GM19240 (cell line): ENCODE measurements around the gene CHPF.
A peak's percentile ranks its signal among the peaks of the same experiment; 100 is the strongest.

Experiments used
- DNase-seq: peaks from one replicate; pipeline ENCODE4 v3.0.0; 2011; ENCODE audit warnings: low spot score; ENCODE audit not compliant: insufficient read length

Gene CHPF, protein sequence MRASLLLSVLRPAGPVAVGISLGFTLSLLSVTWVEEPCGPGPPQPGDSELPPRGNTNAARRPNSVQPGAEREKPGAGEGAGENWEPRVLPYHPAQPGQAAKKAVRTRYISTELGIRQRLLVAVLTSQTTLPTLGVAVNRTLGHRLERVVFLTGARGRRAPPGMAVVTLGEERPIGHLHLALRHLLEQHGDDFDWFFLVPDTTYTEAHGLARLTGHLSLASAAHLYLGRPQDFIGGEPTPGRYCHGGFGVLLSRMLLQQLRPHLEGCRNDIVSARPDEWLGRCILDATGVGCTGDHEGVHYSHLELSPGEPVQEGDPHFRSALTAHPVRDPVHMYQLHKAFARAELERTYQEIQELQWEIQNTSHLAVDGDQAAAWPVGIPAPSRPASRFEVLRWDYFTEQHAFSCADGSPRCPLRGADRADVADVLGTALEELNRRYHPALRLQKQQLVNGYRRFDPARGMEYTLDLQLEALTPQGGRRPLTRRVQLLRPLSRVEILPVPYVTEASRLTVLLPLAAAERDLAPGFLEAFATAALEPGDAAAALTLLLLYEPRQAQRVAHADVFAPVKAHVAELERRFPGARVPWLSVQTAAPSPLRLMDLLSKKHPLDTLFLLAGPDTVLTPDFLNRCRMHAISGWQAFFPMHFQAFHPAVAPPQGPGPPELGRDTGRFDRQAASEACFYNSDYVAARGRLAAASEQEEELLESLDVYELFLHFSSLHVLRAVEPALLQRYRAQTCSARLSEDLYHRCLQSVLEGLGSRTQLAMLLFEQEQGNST

DNA sequence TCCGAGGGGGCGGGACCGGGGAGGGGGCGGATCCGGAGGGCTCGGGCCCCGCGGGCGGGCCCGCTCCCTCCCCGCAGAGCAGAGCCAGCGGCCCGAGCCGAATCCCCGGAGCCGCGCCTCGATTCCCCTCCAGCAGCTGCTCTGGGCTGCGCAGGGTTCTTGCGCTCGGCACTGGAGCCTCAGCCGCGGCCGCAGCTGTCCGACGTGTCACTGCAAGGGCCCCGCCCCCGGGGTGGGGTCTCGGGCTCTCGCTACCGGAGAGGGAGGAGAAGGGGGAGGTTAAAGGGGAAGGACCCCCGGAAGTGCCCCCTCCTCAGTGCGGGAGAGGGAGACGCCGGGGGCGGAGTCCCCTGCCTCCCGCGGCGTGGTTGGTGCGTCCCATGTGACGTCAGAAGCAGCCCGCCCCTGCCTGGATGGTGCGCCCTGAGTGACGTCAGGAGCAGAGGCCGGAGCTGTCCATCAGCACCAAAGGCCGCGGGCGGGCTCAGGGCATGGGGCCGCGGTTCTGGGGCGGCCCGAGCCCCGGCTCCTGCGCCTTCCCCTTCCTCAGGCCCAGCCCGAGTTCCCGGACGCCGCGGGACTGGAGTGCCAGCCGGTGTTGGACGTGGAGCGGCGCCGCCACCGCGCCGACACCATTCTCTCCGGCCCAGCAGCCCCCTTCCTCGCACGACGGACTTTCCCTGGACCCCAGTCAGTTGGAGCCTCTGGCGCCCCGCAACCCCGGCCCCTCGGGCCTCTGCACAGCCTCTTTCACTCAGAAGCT, at the start of gene CHPF, which contains the start of gene TMEM198:
Gene CHPF (minus strand): TSS at position 214 of the 763 bp plus-strand sequence. CDS start 271 bp downstream, outside the sequence.
Gene TMEM198 (plus strand): TSS at position 433 of the 763 bp plus-strand sequence. CDS start 700 bp downstream, outside the sequence.
- peak; percentile 98 for DNase-seq

- no peak for DNase-seq
These were observed 49.5 kb upstream of the CHPF start for GRCh38 chr2:219593154-219593553.

DNA sequence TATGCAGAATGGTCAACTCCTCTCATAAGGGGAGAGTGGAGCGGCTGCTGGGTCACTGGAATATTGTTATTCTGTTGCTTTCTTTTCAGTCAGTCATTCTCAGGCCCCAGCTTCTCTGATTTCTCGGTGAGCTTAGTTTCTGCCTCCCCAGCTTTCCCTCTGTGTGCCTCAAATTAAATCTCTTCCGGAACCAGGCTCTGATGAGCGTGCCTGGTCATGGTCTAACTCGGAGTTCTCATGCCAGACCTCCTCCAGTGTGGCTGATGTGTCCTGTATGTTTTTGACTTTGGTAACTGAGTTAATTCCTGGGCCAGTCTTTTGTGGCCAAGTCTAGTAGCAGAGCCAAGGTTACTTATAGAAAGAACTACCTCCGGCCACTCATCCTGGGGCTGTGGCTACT, 49.1 kb upstream of the CHPF start:
- no peak for DNase-seq

GRCh38 chr2:219591091-219591490, 47.5 kb upstream of the CHPF start:
- DNase-seq: no peak

DNA sequence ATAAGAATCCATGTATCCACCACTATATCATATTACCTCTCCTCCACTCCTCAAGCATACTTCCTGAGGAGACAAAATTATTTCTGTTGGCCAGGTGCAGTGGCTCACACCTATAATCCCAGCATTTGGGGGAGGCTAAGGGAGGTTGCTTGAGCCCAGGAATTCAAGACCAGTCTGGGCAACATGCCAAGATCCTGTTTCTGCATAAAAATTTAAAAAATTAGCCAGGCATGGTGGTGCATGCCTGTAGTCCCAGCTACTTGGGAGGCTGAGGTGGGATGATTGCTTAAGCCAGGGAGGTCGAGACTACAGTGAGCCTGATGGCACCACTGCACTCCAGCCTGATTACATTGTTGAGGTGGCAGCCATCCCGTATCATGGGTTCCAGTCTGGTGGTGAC, 37.7 kb upstream of the CHPF start:
- DNase-seq: no peak

- DNase-seq: no peak
These were observed 35.4 kb upstream of the CHPF start for GRCh38 chr2:219578811-219579613.

- DNase-seq: no peak
These were observed 33.1 kb upstream of the CHPF start for GRCh38 chr2:219576505-219577388.

DNA sequence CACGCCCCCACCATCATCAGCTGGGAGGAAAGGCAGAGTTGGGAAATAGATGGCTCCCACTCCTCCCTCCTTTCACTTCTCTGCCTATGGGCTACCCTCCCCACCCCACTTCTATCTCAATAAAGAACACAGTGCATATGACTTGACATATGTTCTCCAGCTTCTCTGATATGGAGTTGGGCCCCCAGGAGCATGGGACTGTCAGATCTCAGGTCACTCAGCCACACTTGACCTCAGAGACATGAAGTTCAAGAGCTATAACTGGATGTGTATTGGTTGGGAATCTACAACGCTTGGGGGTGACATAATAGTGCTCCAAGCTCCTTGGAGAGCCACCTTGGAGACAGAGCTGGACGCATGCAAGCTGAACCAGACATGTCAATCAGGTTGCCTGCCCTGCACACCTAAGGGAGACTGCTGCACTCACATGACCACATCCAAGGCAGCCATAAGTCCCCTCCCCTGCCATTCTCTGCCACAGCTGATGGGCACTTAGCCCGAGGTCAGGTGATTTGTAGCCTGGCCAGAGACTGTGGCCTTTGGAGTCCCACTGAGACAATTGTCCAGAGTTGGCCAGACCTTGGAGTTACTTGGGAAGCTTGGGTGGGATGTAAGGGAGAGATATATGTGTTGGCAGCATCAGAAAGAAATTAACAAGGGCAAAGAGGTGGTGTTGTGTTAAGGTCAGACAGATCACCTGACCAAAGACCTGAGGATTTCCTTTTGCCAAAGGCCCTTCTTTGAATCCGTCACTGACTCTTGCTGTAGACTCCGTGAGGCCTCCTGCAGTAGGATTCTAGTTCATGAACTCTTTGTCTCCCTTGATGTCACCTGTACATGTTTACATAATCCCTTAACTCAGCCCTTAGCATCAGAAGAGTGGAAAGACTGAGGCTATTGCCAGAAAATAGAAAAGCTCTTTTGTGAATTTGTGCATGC, 32.2 kb upstream of the CHPF start:
- DNase-seq: no peak

DNA sequence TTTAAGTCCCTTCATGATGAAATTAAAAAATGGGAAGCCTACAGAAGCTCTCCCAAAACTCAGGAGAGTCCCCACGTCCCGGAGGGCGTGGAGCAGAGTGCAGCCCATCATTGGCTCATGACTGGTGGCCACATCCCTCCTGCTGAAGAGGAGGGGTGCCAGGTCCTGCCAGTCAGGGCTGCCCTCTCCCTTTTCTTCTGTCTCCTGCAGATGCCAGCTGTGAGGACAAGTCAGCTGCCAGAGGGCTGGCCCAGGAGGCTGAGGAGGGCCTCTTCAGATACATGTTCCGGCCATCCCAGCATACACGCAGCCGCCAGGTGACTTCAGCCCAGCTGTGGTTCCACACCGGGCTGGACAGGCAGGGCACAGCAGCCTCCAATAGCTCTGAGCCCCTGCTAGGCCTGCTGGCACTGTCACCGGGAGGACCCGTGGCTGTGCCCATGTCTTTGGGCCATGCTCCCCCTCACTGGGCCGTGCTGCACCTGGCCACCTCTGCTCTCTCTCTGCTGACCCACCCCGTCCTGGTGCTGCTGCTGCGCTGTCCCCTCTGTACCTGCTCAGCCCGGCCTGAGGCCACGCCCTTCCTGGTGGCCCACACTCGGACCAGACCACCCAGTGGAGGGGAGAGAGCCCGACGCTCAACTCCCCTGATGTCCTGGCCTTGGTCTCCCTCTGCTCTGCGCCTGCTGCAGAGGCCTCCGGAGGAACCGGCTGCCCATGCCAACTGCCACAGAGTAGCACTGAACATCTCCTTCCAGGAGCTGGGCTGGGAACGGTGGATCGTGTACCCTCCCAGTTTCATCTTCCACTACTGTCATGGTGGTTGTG, 31.1 kb upstream of the CHPF start:
- DNase-seq: no peak

- DNase-seq: no peak
These were observed 29.6 kb upstream of the CHPF start for GRCh38 chr2:219573166-219573565.

- no peak for DNase-seq
These were observed 28.8 kb upstream of the CHPF start, which contains the start of gene INHA for GRCh38 chr2:219572237-219573001. Gene INHA, plus strand, starts transcription at chr2:219572310. Its CDS starts 65 bp downstream, at chr2:219572375.

GRCh38 chr2:219571311-219572236, 28.0 kb upstream of the CHPF start, which contains the start of gene OBSL1:
Gene OBSL1, minus strand, starts transcription at chr2:219571539. Its CDS starts 307 bp downstream, at chr2:219571232.
- DNase-seq: no peak

GRCh38 chr2:219570924-219571310, 27.3 kb upstream of the CHPF start:
- no peak for DNase-seq

- no peak for DNase-seq
These were observed 26.8 kb upstream of the CHPF start for GRCh38 chr2:219570194-219570923.

GRCh38 chr2:219569635-219570034, 26.0 kb upstream of the CHPF start:
- DNase-seq: no peak
